ENCODE data around the gene IFNA1. TPM values are rescaled to one million over a fixed set of nuclear protein-coding genes. Genes with fewer than 3 reads are reported as not detected.

The IFNA1 gene
- total RNA-seq, result not detected

GRCh38 chr9:21440139-21440538 is at the start of gene IFNA1:
TSS of gene IFNA1 (plus strand) at chr9:21440439. CDS start at chr9:21440508, 69 bp downstream.
- H3K4me3 Mint-ChIP-seq, result no peak within 1 kb of the TSS
- no peak for ATAC-seq (replicated peaks)
- peaks cover 9% of the 10 kb centered on the region for H3K27me3 Mint-ChIP-seq
- H3K27ac Mint-ChIP-seq, result no peak within 1 kb of the TSS
- no peaks in the 10 kb centered on the region for H3K36me3 Mint-ChIP-seq (ENCODE audit: low read depth)
- no peaks in the 10 kb centered on the region for H3K9me3 Mint-ChIP-seq
- H3K4me1 Mint-ChIP-seq, result peaks cover 8% of the 10 kb centered on the region

GRCh38 chr9:21392270-21392669 is 48.0 kb upstream of the IFNA1 start:
- no peak overlapping the region for H3K4me3 Mint-ChIP-seq
- H3K27ac Mint-ChIP-seq, result no peak overlapping the region
- no peaks in the 10 kb centered on the region for H3K9me3 Mint-ChIP-seq
- H3K4me1 Mint-ChIP-seq, result peaks cover 6% of the 10 kb centered on the region
- peaks cover 49% of the 10 kb centered on the region for H3K27me3 Mint-ChIP-seq
- no peaks in the 10 kb centered on the region for H3K36me3 Mint-ChIP-seq (ENCODE audit: low read depth)
- ATAC-seq (replicated peaks), result peak; percentile 28

GRCh38 chr9:21395778-21396717 is 44.2 kb upstream of the IFNA1 start:
- peak; percentile 82 for ATAC-seq (replicated peaks)
- Mint-ChIP-seq H3K4me1 (peaks cover 6% of the 10 kb centered on the region), H3K27ac (no peak overlapping the region), H3K27me3 (peaks cover 50% of the 10 kb centered on the region), H3K4me3 (peak overlapping the region; percentile 76), H3K36me3 (ENCODE audit: low read depth) (no peaks in the 10 kb centered on the region), H3K9me3 (no peaks in the 10 kb centered on the region)

GRCh38 chr9:21398955-21399489 is 41.2 kb upstream of the IFNA1 start:
- Mint-ChIP-seq H3K27me3 (peaks cover 50% of the 10 kb centered on the region), H3K4me3 (no peak overlapping the region), H3K27ac (no peak overlapping the region), H3K9me3 (no peaks in the 10 kb centered on the region), H3K36me3 (ENCODE audit: low read depth) (no peaks in the 10 kb centered on the region), H3K4me1 (peaks cover 6% of the 10 kb centered on the region)
- ATAC-seq (replicated peaks), result no peak

- no peak overlapping the region for H3K4me3 Mint-ChIP-seq
- ATAC-seq (replicated peaks), result no peak
- no peaks in the 10 kb centered on the region for H3K9me3 Mint-ChIP-seq
- H3K27ac Mint-ChIP-seq, result no peak overlapping the region
- H3K36me3 Mint-ChIP-seq (ENCODE audit: low read depth), result no peaks in the 10 kb centered on the region
- H3K27me3 Mint-ChIP-seq, result peaks cover 50% of the 10 kb centered on the region
- peaks cover 6% of the 10 kb centered on the region for H3K4me1 Mint-ChIP-seq
Observed at GRCh38 chr9:21399956-21400355, 40.3 kb upstream of the IFNA1 start.

GRCh38 chr9:21402386-21403251 is 37.6 kb upstream of the IFNA1 start:
- H3K4me3 Mint-ChIP-seq, result peak overlapping the region; percentile 50
- peaks cover 39% of the 10 kb centered on the region for H3K27me3 Mint-ChIP-seq
- no peaks in the 10 kb centered on the region for H3K36me3 Mint-ChIP-seq (ENCODE audit: low read depth)
- H3K4me1 Mint-ChIP-seq, result no peaks in the 10 kb centered on the region
- no peak overlapping the region for H3K27ac Mint-ChIP-seq
- H3K9me3 Mint-ChIP-seq, result no peaks in the 10 kb centered on the region
- ATAC-seq (replicated peaks), result peak; percentile 31

- Mint-ChIP-seq H3K9me3 (no peaks in the 10 kb centered on the region), H3K27ac (no peak overlapping the region), H3K4me1 (no peaks in the 10 kb centered on the region), H3K36me3 (ENCODE audit: low read depth) (no peaks in the 10 kb centered on the region), H3K27me3 (peaks cover 33% of the 10 kb centered on the region), H3K4me3 (no peak overlapping the region)
- ATAC-seq (replicated peaks), result no peak
Observed at GRCh38 chr9:21404146-21404545, 36.1 kb upstream of the IFNA1 start.

- Mint-ChIP-seq H3K36me3 (ENCODE audit: low read depth) (no peaks in the 10 kb centered on the region), H3K4me1 (no peaks in the 10 kb centered on the region), H3K9me3 (no peaks in the 10 kb centered on the region), H3K27me3 (peaks cover 10% of the 10 kb centered on the region), H3K4me3 (no peak within 1 kb of the TSS), H3K27ac (no peak within 1 kb of the TSS)
- no peak for ATAC-seq (replicated peaks)
Observed at GRCh38 chr9:21408817-21409216, 31.4 kb upstream of the IFNA1 start, which contains the start of gene IFNA8. TSS of gene IFNA8 (plus strand) at chr9:21409117. CDS start at chr9:21409177, 60 bp downstream.

GRCh38 chr9:21412107-21412506 is 28.1 kb upstream of the IFNA1 start:
- peaks cover 13% of the 10 kb centered on the region for H3K27me3 Mint-ChIP-seq
- ATAC-seq (replicated peaks), result no peak
- no peak overlapping the region for H3K4me3 Mint-ChIP-seq
- no peaks in the 10 kb centered on the region for H3K36me3 Mint-ChIP-seq (ENCODE audit: low read depth)
- no peaks in the 10 kb centered on the region for H3K4me1 Mint-ChIP-seq
- H3K9me3 Mint-ChIP-seq, result no peaks in the 10 kb centered on the region
- no peak overlapping the region for H3K27ac Mint-ChIP-seq

GRCh38 chr9:21413151-21413550 is 27.1 kb upstream of the IFNA1 start:
- H3K4me3 Mint-ChIP-seq, result no peak overlapping the region
- H3K36me3 Mint-ChIP-seq (ENCODE audit: low read depth), result no peaks in the 10 kb centered on the region
- H3K27ac Mint-ChIP-seq, result no peak overlapping the region
- H3K9me3 Mint-ChIP-seq, result no peaks in the 10 kb centered on the region
- no peak for ATAC-seq (replicated peaks)
- peaks cover 13% of the 10 kb centered on the region for H3K27me3 Mint-ChIP-seq
- H3K4me1 Mint-ChIP-seq, result no peaks in the 10 kb centered on the region

- no peak overlapping the region for H3K27ac Mint-ChIP-seq
- H3K4me1 Mint-ChIP-seq, result no peaks in the 10 kb centered on the region
- ATAC-seq (replicated peaks), result peak; percentile 57
- H3K36me3 Mint-ChIP-seq (ENCODE audit: low read depth), result no peaks in the 10 kb centered on the region
- H3K9me3 Mint-ChIP-seq, result no peaks in the 10 kb centered on the region
- peaks cover 13% of the 10 kb centered on the region for H3K27me3 Mint-ChIP-seq
- no peak overlapping the region for H3K4me3 Mint-ChIP-seq
Observed at GRCh38 chr9:21413624-21414023, 26.6 kb upstream of the IFNA1 start.

GRCh38 chr9:21414220-21414940 is 25.9 kb upstream of the IFNA1 start:
- Mint-ChIP-seq H3K4me3 (no peak overlapping the region), H3K4me1 (no peaks in the 10 kb centered on the region), H3K9me3 (no peaks in the 10 kb centered on the region), H3K27ac (no peak overlapping the region), H3K36me3 (ENCODE audit: low read depth) (no peaks in the 10 kb centered on the region), H3K27me3 (peaks cover 13% of the 10 kb centered on the region)
- no peak for ATAC-seq (replicated peaks)

- no peak overlapping the region for H3K27ac Mint-ChIP-seq
- no peaks in the 10 kb centered on the region for H3K9me3 Mint-ChIP-seq
- H3K4me1 Mint-ChIP-seq, result no peaks in the 10 kb centered on the region
- no peak for ATAC-seq (replicated peaks)
- H3K4me3 Mint-ChIP-seq, result no peak overlapping the region
- no peaks in the 10 kb centered on the region for H3K36me3 Mint-ChIP-seq (ENCODE audit: low read depth)
- H3K27me3 Mint-ChIP-seq, result peaks cover 8% of the 10 kb centered on the region
Observed at GRCh38 chr9:21415493-21416267, 24.6 kb upstream of the IFNA1 start.

Measured in activated T-helper 17 cell treated with anti-CD3 and anti-CD28 coated beads, Interleukin-2, amount 50 U/mL, for 72 hours (primary cell).